ENCODE data around the gene MAPKAP1.

MAPKAP1 gene

DNA sequence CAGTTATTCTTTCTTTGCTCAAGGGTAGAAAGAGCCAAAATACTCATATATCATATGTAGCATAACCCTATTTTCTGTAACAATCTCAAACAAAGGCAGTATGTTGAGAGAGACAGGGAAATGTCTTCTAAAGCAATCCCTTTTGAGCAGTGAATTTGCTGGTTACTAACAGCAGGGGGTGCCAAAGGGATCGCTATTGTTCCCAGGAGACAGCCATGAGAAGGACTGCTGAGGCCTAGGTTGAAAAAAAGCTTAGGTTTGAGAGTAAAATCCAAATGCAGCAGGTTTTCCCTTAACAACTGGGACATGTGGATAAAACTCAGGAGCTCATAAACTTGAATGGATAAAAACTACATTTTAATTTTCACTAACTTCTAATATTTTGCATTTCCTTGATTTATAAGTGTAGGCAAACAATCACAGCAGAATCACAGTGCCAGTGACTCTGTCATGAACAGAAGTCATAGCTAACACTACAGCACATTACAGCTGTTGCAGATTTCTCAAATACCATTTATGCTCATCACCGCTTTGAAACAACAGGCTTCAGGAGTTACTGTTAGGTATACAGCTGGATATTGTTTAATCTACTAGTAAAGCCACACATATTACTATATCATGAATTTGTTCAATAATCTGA, 148.4 kb downstream of the MAPKAP1 start:
- FAIRE-seq = no peak

- no peak for FAIRE-seq
These were observed 150.8 kb downstream of the MAPKAP1 start for GRCh38 chr9:125556046-125556721.

- FAIRE-seq = no peak
These were observed 152.3 kb downstream of the MAPKAP1 start for GRCh38 chr9:125554726-125555125.

GRCh38 chr9:125551781-125552180, 155.2 kb downstream of the MAPKAP1 start:
- FAIRE-seq = no peak

- no peak for FAIRE-seq
These were observed 156.8 kb downstream of the MAPKAP1 start for GRCh38 chr9:125549891-125550885.

DNA sequence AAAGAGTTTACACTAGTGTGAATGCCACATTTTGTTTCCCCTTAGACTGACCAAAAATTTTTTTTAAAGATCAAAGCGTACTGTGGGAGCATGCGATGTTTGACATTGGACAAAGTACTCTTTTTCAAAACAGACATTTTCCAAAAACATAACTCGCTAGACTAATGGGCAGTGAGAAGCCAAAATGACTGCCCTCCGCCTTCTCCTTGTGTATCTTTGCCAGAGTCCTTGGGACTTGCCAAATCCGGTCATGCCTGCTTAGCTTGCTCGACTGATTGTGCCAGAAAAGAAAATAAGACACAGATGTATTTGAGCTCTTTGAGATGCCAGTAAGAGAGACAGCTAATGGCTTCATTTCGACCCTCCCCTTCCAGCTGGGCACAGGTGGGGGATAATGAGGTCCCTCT, 157.5 kb downstream of the MAPKAP1 start:
- FAIRE-seq = no peak

DNA sequence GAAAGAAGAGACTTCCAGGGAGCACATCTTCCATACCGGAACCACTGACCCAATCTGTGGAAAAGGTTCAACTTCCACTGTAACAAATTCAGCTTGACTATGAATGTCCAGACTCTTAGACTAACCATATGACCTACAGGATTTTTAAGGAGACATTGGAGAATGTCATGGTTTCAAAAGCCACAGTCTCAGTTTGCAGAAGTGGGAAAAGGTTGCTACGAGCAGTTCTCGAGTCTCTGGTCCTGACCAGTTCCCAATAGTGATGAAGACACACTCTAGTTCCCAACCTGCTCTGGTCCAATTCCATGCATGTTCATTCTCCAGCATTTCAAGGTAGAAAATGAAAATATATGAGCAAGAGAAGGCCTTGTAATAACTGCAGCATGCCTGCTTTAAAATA, 158.0 kb downstream of the MAPKAP1 start:
- no peak for FAIRE-seq

DNA sequence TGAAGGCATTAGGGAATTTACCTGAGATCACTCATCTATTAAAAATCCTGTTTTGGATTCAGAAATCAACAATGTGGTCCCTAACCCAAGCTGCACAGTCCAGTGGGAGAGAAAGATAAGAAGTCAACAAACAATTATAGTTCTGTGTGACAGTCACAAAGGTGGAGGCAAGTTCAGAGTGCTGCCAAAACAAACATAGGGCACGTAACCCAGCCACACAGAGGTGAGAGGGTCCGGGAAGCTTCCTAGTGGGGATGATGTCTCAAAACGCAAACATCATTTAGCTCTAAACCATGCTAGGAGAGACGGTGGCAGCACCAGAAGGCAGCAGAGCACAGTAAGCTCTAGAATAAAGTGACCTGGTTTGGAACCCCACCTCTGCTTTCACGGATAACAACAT, 158.9 kb downstream of the MAPKAP1 start:
- no peak for FAIRE-seq

DNA sequence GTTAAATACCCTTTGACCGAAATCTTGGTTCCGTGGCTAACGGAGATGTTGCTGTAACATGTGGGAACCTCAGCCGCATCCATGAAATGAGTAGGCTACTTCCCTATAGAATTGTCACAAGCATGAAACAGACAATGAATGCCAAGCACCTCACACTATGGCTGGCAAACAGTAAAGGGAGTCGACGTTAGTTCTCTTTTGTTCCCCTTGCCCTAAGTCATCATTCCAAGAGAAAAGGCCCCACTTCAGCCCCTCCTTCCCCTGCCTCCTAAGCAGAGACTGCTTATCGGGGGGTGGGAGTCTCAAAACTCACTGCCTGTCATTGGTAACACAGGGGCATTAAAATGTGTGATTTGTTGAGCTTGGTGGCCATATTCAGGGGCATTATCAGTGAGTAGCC, 159.6 kb downstream of the MAPKAP1 start:
- FAIRE-seq = no peak

GRCh38 chr9:125545845-125546244, 161.2 kb downstream of the MAPKAP1 start:
- FAIRE-seq = no peak

- FAIRE-seq = no peak
These were observed 161.9 kb downstream of the MAPKAP1 start for GRCh38 chr9:125544988-125545651.

- FAIRE-seq = no peak
These were observed 162.5 kb downstream of the MAPKAP1 start for GRCh38 chr9:125544484-125544883.

GRCh38 chr9:125541840-125542243, 165.2 kb downstream of the MAPKAP1 start:
- no peak for FAIRE-seq

- no peak for FAIRE-seq
These were observed 166.5 kb downstream of the MAPKAP1 start for GRCh38 chr9:125540497-125540896.

DNA sequence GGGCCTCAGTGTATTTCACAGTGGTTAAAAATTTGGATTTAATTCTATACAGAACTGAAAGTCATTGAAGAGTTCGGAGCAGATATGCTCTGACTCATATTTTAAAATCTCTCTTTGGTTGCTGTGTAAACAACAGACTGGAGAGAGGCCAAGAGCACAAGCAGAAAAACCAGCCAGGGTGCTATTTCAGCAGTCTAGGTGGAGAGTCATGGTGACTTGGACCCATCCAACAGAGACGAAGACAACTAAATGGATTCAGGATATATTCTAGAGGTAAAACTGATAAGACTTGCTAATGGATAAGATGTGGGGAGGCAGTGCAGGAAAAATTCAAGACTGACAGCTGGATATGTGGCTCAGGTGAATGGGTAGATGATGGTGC, 168.9 kb downstream of the MAPKAP1 start:
- peak; percentile 91 for FAIRE-seq

DNA sequence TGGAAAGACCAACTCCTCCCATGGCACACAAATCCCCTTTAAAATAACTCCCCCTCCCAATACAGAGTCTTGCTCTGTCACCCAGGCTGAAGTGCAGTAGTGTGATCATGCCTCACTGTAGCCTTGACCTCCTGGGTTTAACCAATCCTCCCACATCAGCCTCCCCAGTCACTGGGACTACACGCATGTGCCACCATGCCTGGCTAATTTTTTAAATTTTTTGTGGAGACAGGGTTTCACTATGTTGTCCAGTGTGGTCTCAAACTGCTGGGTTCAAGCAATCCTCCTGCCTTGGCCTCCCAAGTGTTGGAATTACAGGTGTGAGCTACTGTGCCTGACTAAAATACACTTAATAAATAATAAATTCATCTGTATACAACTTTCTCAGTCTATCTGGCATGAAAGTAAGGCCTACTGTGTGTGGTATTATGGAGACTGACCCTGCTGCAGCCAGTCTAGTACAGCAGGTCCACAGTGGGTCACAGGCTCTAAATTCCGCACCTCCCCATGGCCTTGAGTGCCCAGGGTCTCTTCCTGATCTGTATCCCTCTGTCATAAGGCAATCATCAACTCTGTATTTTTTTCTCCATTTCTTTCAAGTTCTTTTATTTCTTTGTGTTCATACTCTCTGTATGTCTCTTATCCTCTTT, 169.4 kb downstream of the MAPKAP1 start:
- FAIRE-seq = no peak

DNA sequence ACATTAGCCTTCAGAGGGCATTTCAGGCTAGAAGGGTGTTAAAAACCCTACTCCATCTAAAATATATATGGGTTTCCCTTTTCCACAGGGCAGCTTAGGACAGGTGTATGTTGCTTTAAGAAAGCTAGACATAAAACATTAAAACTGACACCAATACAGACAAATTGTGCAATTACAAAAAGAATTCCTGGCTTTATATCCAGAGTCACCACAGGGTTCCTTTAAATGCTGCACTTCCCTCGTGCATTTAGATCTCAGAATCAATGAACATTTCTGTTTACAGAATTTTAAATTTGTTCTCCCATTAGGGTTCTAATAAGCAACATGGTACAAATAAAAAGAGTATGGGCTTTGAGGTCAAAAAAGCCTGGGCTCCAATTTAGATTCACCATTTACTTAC, 170.2 kb downstream of the MAPKAP1 start:
- FAIRE-seq = no peak

GRCh38 chr9:125536167-125536772, 170.7 kb downstream of the MAPKAP1 start:
- no peak for FAIRE-seq

- FAIRE-seq = no peak
These were observed 171.9 kb downstream of the MAPKAP1 start for GRCh38 chr9:125534971-125535701.

- no peak for FAIRE-seq
These were observed 174.0 kb downstream of the MAPKAP1 start for GRCh38 chr9:125532812-125533594.

All from islet of Langerhans (tissue), 1 donor.